ENCODE results near the gene MSH2.
"Not testable (repeated sequence)": the region's sequence is repeated elsewhere in the genome, so short reads cannot be mapped to it uniquely, and the experiment has no call there.

MSH2 gene

DNA sequence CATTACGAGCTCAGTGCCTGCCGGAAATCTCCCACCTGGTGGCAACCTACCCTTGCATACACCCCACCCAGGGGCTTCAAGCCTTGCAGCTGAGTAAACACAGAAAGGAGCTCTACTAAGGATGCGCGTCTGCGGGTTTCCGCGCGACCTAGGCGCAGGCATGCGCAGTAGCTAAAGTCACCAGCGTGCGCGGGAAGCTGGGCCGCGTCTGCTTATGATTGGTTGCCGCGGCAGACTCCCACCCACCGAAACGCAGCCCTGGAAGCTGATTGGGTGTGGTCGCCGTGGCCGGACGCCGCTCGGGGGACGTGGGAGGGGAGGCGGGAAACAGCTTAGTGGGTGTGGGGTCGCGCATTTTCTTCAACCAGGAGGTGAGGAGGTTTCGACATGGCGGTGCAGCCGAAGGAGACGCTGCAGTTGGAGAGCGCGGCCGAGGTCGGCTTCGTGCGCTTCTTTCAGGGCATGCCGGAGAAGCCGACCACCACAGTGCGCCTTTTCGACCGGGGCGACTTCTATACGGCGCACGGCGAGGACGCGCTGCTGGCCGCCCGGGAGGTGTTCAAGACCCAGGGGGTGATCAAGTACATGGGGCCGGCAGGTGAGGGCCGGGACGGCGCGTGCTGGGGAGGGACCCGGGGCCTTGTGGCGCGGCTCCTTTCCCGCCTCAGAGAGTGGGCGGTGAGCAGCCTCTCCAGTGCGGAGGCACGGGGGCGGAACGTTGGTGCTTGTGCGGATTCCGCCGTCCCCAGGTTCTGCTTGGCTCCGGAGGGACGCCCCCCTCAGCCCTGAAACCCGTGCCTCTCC is at the start of gene MSH2:
Gene MSH2, plus strand, starts transcription at position 352 of the 804 bp plus-strand sequence. Its CDS starts 36 bp downstream, at position 388.
- peak; percentile 91 for DNase-seq

- no peak for DNase-seq
Measured at GRCh38 chr2:47354013-47354847, 48.7 kb upstream of the MSH2 start.

- DNase-seq, result no peak
Measured at GRCh38 chr2:47354848-47355204, 48.1 kb upstream of the MSH2 start.

- DNase-seq, result no peak
Measured at GRCh38 chr2:47357483-47357882, 45.5 kb upstream of the MSH2 start.

DNA sequence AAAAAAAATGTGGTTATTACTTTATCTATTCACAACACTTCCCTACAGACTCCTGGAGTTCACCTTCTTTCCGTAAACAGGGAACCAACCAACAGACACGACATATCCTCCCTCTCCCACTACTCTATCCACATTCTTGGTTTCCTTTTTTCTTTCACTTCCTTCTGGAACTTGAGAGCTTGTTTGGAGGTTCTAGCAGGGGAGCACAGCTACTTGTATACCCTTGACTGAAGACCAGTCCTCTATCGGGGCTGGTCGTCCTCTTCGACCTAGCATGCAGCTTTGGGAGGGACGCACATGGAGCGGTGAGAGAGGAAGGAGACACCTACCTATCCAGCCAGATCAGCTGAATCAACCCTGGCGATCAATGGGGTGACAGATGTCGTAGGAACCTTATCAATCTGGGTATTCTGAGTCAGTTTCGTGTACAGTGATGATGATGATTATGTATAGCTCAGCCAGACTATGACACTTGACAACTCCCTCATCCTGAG is 43.5 kb upstream of the MSH2 start:
- DNase-seq, result no peak

DNA sequence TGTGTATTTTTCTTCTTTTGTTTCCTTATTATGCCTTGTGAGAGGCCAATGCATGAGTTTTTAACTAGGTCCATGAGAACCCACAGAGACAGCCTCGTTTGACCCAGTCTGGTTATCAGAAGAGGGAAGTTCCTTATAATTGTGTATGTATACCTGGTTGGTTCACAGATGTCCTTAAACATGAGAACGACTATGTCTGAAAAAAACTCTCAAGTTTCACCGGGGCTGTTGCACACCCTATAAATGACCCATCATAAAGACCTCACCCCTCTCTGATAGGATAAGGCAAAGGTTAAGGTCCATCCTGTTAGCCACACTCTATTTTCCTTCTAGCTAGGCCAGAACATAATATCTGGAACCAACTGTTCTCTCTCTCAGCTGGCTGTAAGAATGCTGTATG is 42.7 kb upstream of the MSH2 start:
- DNase-seq, result no peak

- DNase-seq, result no peak
Measured at GRCh38 chr2:47360927-47361326, 42.0 kb upstream of the MSH2 start.

DNA sequence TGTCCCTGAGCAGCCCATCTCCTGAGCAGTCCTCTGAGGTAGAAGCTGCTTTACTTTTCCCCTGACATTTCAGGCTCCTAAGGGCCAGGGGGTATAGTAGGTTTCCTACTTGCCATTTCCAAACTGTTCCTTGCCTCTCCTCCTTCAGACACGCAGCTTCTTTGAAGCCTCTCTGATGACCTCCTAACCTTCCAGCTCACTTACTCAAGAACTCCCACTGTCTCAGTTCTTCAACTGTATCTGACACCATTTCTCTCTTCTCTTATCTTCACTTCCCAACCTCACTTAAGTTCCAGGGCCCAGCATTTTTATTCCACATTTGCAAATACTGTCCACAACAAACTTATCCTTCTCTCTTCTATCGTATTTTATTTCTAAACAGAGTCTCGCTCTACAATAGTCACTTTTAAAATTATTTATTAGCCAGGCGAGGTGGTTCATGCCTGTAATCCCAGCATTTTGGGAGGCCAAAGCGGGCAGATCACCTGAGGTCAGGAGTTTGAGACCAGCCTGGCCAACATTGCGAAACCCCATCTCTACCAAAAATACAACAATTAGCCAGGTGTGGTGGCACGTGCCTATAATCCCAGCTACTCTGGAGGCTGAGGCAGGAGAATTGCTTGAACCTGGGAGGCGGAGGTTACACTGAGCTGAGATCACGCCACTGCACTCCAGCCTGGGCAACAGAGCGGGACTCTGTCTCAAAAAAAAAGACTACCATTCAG is 41.3 kb upstream of the MSH2 start:
- not testable (repeated sequence) for DNase-seq

- DNase-seq, result no peak
Measured at GRCh38 chr2:47373747-47374146, 29.2 kb upstream of the MSH2 start.

DNA sequence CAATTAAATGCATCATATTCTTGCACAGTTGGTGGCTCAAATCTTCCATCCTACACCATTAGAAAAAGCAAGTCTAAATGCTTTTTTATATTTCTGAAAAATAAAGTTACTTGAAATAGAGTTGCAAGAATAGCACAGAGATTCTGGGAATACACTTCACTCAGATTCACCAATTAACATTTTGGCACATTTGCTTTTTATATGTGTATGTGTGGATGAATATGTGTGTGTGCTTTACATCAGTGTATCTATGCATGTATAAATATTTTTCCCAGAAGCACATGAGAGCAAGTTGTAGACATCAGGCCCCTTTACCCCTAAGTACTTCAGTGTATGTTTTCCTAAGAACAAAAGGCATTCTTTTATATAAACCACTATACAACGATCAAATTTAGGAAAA is 27.6 kb upstream of the MSH2 start:
- no peak for DNase-seq

GRCh38 chr2:47379384-47379783 is 23.6 kb upstream of the MSH2 start:
- DNase-seq, result no peak

DNA sequence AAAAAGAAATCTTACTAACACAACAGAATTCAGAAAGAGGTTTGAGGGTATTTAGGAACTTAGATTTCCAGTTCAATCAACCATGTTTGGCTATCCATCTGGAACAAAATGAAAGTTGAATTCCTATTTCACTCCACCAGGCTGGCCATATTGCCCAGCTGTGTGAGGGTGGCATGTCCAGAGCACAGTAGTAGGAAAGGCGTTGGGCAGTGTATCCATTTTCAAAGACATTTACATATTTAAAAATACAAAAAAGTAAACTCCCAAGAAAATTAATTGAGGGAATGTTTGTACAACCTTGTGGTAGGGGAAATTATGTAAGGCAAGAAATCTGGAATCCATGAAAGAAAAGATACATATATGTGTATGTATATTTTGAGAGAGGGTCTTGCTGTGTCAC is 21.5 kb upstream of the MSH2 start:
- no peak for DNase-seq

DNA sequence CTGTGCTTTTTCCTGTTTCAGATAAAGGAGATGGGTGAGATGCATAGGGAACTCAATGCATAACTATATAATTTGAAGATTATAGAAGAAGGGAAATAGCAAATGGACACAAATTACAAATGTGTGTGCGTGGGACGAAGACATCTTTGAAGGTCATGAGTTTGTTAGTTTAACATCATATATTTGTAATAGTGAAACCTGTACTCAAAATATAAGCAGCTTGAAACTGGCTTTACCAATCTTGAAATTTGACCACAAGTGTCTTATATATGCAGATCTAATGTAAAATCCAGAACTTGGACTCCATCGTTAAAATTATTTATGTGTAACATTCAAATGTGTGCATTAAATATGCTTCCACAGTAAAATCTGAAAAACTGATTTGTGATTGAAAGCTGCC is 16.4 kb upstream of the MSH2 start:
- DNase-seq, result no peak

GRCh38 chr2:47388888-47389287 is 14.1 kb upstream of the MSH2 start:
- DNase-seq, result no peak

DNA sequence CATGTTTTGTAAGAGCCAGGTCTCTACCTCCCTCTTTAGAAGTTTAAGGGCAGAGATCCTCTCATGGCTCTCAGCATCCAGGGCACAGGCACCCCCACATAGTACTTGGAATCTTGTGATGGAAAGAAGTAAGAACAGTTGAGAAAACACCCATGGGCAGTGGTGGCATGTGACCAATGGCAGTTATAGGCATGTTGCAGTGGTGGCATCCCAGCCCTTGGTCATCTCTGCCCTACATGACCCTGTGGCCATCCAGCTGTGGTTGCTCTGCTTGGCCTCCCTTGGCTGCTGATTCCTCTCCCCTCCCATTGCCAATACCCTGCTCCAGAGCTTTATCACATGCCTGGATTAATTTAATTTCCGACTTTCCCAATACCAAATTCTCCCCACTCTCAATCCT is 13.3 kb upstream of the MSH2 start:
- DNase-seq, result no peak

- no peak for DNase-seq
Measured at GRCh38 chr2:47401789-47402554, 984 bp upstream of the MSH2 start.

- no peak for DNase-seq
Measured at GRCh38 chr2:47402555-47402804, 476 bp upstream of the MSH2 start.

DNA sequence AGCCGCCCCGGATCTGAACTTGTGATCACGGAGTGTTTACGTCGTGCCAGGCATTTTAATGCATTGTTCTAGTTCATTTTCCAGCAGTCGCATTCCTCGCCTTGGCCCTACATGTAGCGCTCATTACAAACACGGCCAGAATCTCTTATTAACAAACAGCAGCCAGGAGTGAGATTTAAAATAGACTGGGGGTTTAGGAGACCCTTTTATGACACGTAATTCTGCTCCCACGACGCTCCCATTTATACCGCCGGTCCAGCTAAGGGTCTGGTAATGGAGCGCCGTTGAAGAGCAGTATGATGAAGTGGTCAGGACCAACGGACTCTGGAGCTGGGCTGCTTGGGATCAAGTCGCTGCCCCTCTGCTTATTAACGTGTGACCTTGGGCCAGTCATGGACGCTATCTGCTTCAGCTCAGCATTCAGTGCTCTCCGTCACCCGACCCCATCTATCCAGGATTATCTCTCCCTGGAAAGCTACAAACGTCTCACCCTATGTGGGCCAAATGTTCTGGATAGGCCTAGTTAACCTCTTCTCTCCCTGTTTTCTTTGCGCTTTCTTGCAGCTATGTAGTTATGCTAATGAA is 745 bp downstream of the MSH2 start:
- no peak for DNase-seq

- DNase-seq, result no peak
Measured at GRCh38 chr2:47404356-47404755, 1.4 kb downstream of the MSH2 start.

DNA sequence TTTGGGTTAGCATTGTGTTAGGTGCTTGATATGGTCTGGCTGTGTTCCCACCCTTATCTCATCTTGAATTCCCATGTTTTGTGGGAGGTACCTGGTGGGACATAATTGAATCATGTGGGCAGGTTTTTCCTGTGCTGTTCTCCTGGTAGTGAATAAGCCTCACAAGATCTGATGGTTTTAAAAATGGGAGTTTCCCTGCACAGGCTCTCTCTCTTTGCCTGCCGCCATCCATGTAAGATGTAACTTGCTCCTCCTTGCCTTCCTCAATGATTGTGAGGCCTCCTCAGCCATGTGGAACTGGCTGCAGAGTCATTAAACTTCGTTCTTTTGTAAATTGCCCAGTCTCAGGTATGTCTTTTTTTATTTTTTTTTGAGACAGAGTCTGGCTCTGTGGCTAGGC is 2.8 kb downstream of the MSH2 start:
- DNase-seq, result no peak

DNA sequence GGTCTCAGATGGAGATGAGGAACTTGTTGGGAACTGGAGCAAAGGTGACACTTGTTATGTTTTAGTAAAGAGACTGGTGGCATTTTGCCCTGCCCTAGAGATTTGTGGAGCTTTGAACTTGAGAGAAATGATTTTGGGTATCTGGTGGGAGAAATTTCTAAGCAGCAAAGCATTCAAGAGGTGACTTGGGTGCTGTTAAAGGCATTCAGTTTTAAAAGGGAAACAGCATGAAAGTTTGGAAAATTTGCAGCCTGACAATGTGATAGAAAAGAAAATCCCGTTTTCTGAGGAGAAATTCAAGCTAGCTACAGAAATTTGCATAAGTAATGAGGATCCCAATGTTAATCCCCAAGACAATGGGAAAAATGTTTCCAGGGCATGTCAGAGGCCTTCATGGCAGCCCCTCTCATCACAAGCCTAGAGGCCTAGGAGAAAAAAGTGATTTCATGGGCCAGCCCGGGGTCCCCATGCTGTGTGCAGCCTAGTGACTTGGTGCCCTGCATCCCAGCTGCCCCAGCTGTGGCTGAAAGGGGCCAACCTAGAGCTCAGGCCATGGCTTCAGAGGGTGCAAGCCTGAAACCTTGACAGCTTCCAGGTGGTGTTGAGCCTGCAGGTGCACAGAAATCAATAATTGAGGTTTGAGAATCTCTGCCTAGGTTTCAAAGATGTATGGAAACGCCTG is 3.8 kb downstream of the MSH2 start:
- DNase-seq, result not testable (repeated sequence)

GRCh38 chr2:47407976-47408375 is 5.0 kb downstream of the MSH2 start:
- not testable (repeated sequence) for DNase-seq
